HFF-Myc (cell line): ENCODE data around the gene RBM12.
"Not testable (repeated sequence)": the region's sequence is repeated elsewhere in the genome, so short reads cannot be mapped to it uniquely, and the experiment has no call there.

Source experiments
- DNase-seq: peaks from one replicate; pipeline ENCODE4 v3.0.0-alpha.2; 2011; ENCODE audit warnings: low read depth; ENCODE audit errors: extremely low read depth
- H3K4me3 ChIP-seq: replicated peaks from 2 replicates; pipeline ENCODE4 v1.5.1; 2011; ENCODE audit warnings: low read depth, mild to moderate bottlenecking, control low read depth, low read length
- TF ChIP-seq, protein P1 (sequence below): IDR thresholded peaks from 2 replicates; pipeline ENCODE4 v1.5.1; 2012; ENCODE audit warnings: mild to moderate bottlenecking, low read depth, low read length, control low read depth; ENCODE audit errors: missing control alignments

Gene RBM12

DNA sequence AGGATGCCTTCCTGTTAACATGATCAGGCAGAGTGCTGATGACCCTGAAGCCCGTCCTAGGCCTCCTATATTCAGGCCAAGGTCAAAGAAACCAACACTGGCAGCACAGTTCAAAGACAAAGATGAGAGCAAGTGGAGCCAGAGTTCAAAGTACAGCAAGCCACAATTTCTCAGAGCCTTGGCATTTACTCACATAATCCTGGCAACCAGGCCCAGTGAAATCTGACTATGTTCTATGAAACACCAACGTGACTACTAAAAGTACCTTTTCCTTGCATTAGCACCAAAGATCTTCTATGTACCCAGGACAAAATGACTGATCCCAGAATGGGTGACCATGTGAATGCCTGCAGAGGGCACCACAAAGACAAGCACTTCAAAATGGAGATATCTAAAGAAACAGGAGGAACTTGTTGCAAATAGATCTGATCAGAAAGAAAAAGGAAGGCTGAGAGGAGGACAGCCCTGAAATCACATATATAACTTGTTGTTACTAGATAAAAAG is 30.6 kb upstream of the RBM12 start:
- H3K4me3 ChIP-seq = no peak overlapping the region

GRCh38 chr20:35690265-35690664 is 25.6 kb upstream of the RBM12 start:
- DNase-seq = no peak
- TF ChIP-seq, protein P1, sequence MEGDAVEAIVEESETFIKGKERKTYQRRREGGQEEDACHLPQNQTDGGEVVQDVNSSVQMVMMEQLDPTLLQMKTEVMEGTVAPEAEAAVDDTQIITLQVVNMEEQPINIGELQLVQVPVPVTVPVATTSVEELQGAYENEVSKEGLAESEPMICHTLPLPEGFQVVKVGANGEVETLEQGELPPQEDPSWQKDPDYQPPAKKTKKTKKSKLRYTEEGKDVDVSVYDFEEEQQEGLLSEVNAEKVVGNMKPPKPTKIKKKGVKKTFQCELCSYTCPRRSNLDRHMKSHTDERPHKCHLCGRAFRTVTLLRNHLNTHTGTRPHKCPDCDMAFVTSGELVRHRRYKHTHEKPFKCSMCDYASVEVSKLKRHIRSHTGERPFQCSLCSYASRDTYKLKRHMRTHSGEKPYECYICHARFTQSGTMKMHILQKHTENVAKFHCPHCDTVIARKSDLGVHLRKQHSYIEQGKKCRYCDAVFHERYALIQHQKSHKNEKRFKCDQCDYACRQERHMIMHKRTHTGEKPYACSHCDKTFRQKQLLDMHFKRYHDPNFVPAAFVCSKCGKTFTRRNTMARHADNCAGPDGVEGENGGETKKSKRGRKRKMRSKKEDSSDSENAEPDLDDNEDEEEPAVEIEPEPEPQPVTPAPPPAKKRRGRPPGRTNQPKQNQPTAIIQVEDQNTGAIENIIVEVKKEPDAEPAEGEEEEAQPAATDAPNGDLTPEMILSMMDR = no peak
- no peak overlapping the region for H3K4me3 ChIP-seq

More for the DNA sequence above, 30.6 kb upstream of the RBM12 start:
- TF ChIP-seq, protein P1 = no peak
- no peak for DNase-seq

DNA sequence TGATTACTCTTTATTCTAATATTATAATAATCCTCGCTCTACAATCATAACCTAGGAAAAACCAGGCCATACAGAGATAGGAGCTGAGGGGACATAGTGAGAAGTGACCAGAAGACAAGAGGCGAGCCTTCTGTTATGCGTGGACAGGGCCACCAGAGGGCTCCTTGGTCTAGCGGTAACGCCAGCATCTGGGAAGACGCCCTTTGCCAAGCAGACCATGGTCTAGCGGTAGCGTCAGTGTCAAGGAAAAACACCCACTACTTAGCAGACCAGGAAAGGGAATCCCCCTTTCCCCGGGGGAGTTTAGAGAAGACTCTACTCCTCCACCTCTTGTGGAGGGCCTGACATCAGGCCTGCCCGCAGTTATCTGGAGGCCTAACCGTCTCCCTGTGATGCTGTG is 22.2 kb upstream of the RBM12 start:
- DNase-seq, H3K4me3 ChIP-seq: not testable (repeated sequence)

- DNase-seq, H3K4me3 ChIP-seq: not testable (repeated sequence)
Observed at GRCh38 chr20:35685368-35685767, 20.7 kb upstream of the RBM12 start.

- H3K4me3 ChIP-seq = no peak overlapping the region
- no peak for DNase-seq
- TF ChIP-seq, protein P1 = no peak
Observed at GRCh38 chr20:35681960-35682359, 17.3 kb upstream of the RBM12 start.

GRCh38 chr20:35680452-35681183 is 15.9 kb upstream of the RBM12 start:
- TF ChIP-seq, protein P1 = no peak
- no peak overlapping the region for H3K4me3 ChIP-seq
- no peak for DNase-seq

- DNase-seq = no peak
- TF ChIP-seq, protein P1 = no peak
Observed at GRCh38 chr20:35674921-35675320, 10.2 kb upstream of the RBM12 start.

GRCh38 chr20:35673884-35674283 is 9.2 kb upstream of the RBM12 start:
- no peak overlapping the region for H3K4me3 ChIP-seq
- TF ChIP-seq, protein P1 = no peak
- DNase-seq = no peak

More at GRCh38 chr20:35674921-35675320, 10.2 kb upstream of the RBM12 start:
- H3K4me3 ChIP-seq = no peak overlapping the region
